Measurements from ENCODE around the gene TMEM147.

GRCh38 chr19:35571406-35571965 is 26.1 kb downstream of the TMEM147 start:
- TF ChIP-seq, protein P1, sequence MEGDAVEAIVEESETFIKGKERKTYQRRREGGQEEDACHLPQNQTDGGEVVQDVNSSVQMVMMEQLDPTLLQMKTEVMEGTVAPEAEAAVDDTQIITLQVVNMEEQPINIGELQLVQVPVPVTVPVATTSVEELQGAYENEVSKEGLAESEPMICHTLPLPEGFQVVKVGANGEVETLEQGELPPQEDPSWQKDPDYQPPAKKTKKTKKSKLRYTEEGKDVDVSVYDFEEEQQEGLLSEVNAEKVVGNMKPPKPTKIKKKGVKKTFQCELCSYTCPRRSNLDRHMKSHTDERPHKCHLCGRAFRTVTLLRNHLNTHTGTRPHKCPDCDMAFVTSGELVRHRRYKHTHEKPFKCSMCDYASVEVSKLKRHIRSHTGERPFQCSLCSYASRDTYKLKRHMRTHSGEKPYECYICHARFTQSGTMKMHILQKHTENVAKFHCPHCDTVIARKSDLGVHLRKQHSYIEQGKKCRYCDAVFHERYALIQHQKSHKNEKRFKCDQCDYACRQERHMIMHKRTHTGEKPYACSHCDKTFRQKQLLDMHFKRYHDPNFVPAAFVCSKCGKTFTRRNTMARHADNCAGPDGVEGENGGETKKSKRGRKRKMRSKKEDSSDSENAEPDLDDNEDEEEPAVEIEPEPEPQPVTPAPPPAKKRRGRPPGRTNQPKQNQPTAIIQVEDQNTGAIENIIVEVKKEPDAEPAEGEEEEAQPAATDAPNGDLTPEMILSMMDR (conservative IDR thresholded peaks at IDR 0.05; ENCODE audit: low read depth, low read length) = no peak
- no peak for TF ChIP-seq POLR2A (IDR thresholded peaks at IDR 0.05; ENCODE audit: low read depth, low read length)
- TF ChIP-seq MAZ (IDR thresholded peaks at IDR 0.05; ENCODE audit: borderline replicate concordance, low read depth, low read length) = no peak
- TF ChIP-seq CEBPB (IDR thresholded peaks at IDR 0.05; ENCODE audit: low read depth, low read length) = no peak
- no peak for TF ChIP-seq BHLHE40 (IDR thresholded peaks at IDR 0.05; ENCODE audit: low read depth, low read length)
- no peak for TF ChIP-seq CHD1 (IDR thresholded peaks at IDR 0.05; ENCODE audit: low read depth, low read length)
- TF ChIP-seq SMC3 (IDR thresholded peaks at IDR 0.05; ENCODE audit: low read depth, low read length) = no peak
- TF ChIP-seq RCOR1 (IDR thresholded peaks at IDR 0.05; ENCODE audit: insufficient replicate concordance, low read length) = no peak
- no peak for TF ChIP-seq RAD21 (IDR thresholded peaks at IDR 0.05; ENCODE audit: low read length)
- no peak for TF ChIP-seq MXI1 (IDR thresholded peaks at IDR 0.05; ENCODE audit: borderline replicate concordance, low read depth, low read length)
- no peak for TF ChIP-seq NFE2L2 (IDR thresholded peaks at IDR 0.05; ENCODE audit: low read depth, low read length)
- no peak for TF ChIP-seq USF2 (IDR thresholded peaks at IDR 0.05; ENCODE audit: low read depth, low read length)
- TF ChIP-seq RFX5 (IDR thresholded peaks at IDR 0.05; ENCODE audit: low read depth, low read length) = no peak
- TF ChIP-seq, protein P2, sequence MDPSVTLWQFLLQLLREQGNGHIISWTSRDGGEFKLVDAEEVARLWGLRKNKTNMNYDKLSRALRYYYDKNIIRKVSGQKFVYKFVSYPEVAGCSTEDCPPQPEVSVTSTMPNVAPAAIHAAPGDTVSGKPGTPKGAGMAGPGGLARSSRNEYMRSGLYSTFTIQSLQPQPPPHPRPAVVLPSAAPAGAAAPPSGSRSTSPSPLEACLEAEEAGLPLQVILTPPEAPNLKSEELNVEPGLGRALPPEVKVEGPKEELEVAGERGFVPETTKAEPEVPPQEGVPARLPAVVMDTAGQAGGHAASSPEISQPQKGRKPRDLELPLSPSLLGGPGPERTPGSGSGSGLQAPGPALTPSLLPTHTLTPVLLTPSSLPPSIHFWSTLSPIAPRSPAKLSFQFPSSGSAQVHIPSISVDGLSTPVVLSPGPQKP (IDR thresholded peaks at IDR 0.05; ENCODE audit: borderline replicate concordance, low read depth, low read length) = no peak
